Gastrocnemius medialis (tissue), 4 donors: ENCODE results near the gene ZNF775. TPM values are rescaled to one million over a fixed set of nuclear protein-coding genes. Genes with fewer than 3 reads are reported as not detected.

Experiments used
- ATAC-seq, 2 donors: fragments of 150-250 bp; one replicate each; pipeline ENCODE4 v1.9.1; 2016
- DNase-seq, 2 donors: peaks; one replicate each; pipeline ENCODE4 v3.0.0-alpha.2; 2019
- H3K27ac ChIP-seq, 4 donors: fragments of 200-600 bp; sonication (generic); 1 replicate in 1 of 4; 2 replicates in 3 of 4; pipeline ENCODE4 v1.5.1; 2016 to 2018; ENCODE audit warnings: mild to moderate bottlenecking in 2 of 4, moderate library complexity in 1 of 4
- H3K27me3 ChIP-seq, 3 donors: fragments of 200-600 bp; sonication (generic) in 2 of 3; 1 replicate in 1 of 3; 2 replicates in 2 of 3; pipeline versions ENCODE4 v1.5.1 to v1.6.0; 2016 to 2019; ENCODE audit warnings: mild to moderate bottlenecking in 1 of 3, moderate library complexity in 1 of 3
- H3K36me3 ChIP-seq, 2 donors: fragments of 200-600 bp; sonication (generic) in 1 of 2; one replicate each; pipeline ENCODE4 v1.5.1; 2017 to 2018
- H3K4me1 ChIP-seq, 2 donors: fragments of 200-600 bp; sonication (generic) in 1 of 2; one replicate each; pipeline ENCODE4 v1.5.1; 2016 to 2017; ENCODE audit warnings: mild to moderate bottlenecking in 2 of 2
- H3K4me3 ChIP-seq, 4 donors: fragments of 200-600 bp; sonication (generic) in 3 of 4; 1 replicate in 1 of 4; 2 replicates in 3 of 4; pipeline ENCODE4 v1.5.1; 2016 to 2019; ENCODE audit warnings: mild to moderate bottlenecking in 2 of 4
- H3K9me3 ChIP-seq, 3 donors: fragments of 200-600 bp; sonication (generic) in 2 of 3; 1 replicate in 1 of 3; 2 replicates in 2 of 3; pipeline ENCODE4 v1.5.1; 2016 to 2019
- CTCF ChIP-seq, 5 experiments: fragments of 450-650 bp in 3 of 5; fragments of 200-600 bp in 2 of 5; sonication (generic) in 2 of 5; IDR thresholded peaks in 4 of 5; conservative IDR thresholded peaks in 1 of 5; 1 replicate in 4 of 5; 2 replicates in 1 of 5; pipeline ENCODE4 v1.5.1; 2016 to 2019; ENCODE audit warnings: antibody characterized with exemption in 5 of 5, mild to moderate bottlenecking in 3 of 5, moderate library complexity in 3 of 5
- POLR2A ChIP-seq, 2 donors: fragments of 450-650 bp; IDR thresholded peaks; one replicate each; pipeline ENCODE4 v1.6.1; 2017; ENCODE audit warnings: antibody characterized with exemption in 2 of 2, mild to moderate bottlenecking in 2 of 2, moderate library complexity in 2 of 2
- in situ Hi-C, 4 donors: fragments of 200-750 bp; cut with MboI; loops; one replicate each; pipeline versions ENCODE4 v1.15.0 to v1.8.0; 2017; ENCODE audit warnings: low sequenced_read_pairs in 4 of 4
- intact Hi-C: fragments of 100-400 bp; cut with DNase I; formaldehyde crosslinking; loops from one replicate; pipeline ENCODE4 v1.15.1; 2023; ENCODE audit warnings: low total_unique reads
- total RNA-seq, 4 donors: library from RNA; depleted of rRNA; stranded (reverse); fragments of >200 nt; gene quantifications; one replicate each; pipeline versions ENCODE4 v1.1.0 to v1.2.3, GENCODE V29; 2016

The ZNF775 gene
- total RNA-seq, 4 donors from 2014 or later = 3.1 to 7.5 (median 3.3) TPM

GRCh38 chr7:150340024-150340749, 38.9 kb upstream of the ZNF775 start:
- in situ Hi-C loops = loop anchor here in 1 of 4 donors (10.0 kb wide), 1 partner anchor 55 kb away; no protein-coding TSS in a partner anchor
- TF ChIP-seq POLR2A (IDR thresholded peaks at IDR 0.05) (no peak), CTCF (IDR thresholded peaks at IDR 0.05 in 4 of 5, conservative IDR thresholded peaks at IDR 0.05 in 1 of 5) (no peak)
- ATAC-seq (peak in 1 of 2 donors; percentile 18), DNase-seq (no peak)
- Histone ChIP-seq H3K4me1 (peaks cover 5 to 11% of the 10 kb centered on the region in 2 donors), H3K36me3 (no peaks in the 10 kb centered on the region), H3K27ac (peak overlapping the region in 2 of 4 donors; percentile 2 to 31), H3K4me3 (peak overlapping the region; percentile 36 to 49 (median 42)), H3K9me3 (no peaks in the 10 kb centered on the region), H3K27me3 (peaks cover 13 to 54% (median 39%) of the 10 kb centered on the region in 3 donors)
- intact Hi-C loops = no loop called here

- TF ChIP-seq CTCF (IDR thresholded peaks at IDR 0.05 in 4 of 5, conservative IDR thresholded peaks at IDR 0.05 in 1 of 5) (no peak), POLR2A (IDR thresholded peaks at IDR 0.05) (no peak)
- ATAC-seq (no peak), DNase-seq (no peak)
- in situ Hi-C loops = loop anchor here in 1 of 4 donors (10.0 kb wide), 1 partner anchor 54 kb away; no protein-coding TSS in a partner anchor
- Histone ChIP-seq H3K36me3 (no peaks in the 10 kb centered on the region), H3K27me3 (peaks cover 13 to 54% (median 39%) of the 10 kb centered on the region in 3 donors), H3K4me1 (peaks cover 5 to 11% of the 10 kb centered on the region in 2 donors), H3K4me3 (peak overlapping the region; percentile 36 to 49 (median 42)), H3K9me3 (no peaks in the 10 kb centered on the region), H3K27ac (peak overlapping the region; percentile 2 to 60 (median 24))
- intact Hi-C loops = no loop called here
Observed at GRCh38 chr7:150340875-150341262, 38.3 kb upstream of the ZNF775 start.

GRCh38 chr7:150341263-150342120, 37.6 kb upstream of the ZNF775 start, which contains the start of gene RARRES2:
Gene RARRES2 (minus strand): TSS chr7:150341629. CDS start chr7:150340609, 1,020 bp downstream.
- no peak for TF ChIP-seq CTCF (IDR thresholded peaks at IDR 0.05 in 4 of 5, conservative IDR thresholded peaks at IDR 0.05 in 1 of 5)
- no peak for TF ChIP-seq POLR2A (IDR thresholded peaks at IDR 0.05)
- no peaks in the 10 kb centered on the region for H3K9me3 ChIP-seq
- no peak for DNase-seq
- peaks cover 13 to 54% (median 39%) of the 10 kb centered on the region in 3 donors for H3K27me3 ChIP-seq
- H3K27ac ChIP-seq = peak within 1 kb of the TSS; percentile 2 to 60 (median 24)
- H3K36me3 ChIP-seq = no peaks in the 10 kb centered on the region
- H3K4me1 ChIP-seq = peaks cover 5 to 11% of the 10 kb centered on the region in 2 donors
- peak within 1 kb of the TSS; percentile 36 to 49 (median 42) for H3K4me3 ChIP-seq
- ATAC-seq = no peak
- in situ Hi-C loops = loop anchor here in 1 of 4 donors (10.0 kb wide), 1 partner anchor 53 kb away; no protein-coding TSS in a partner anchor
- intact Hi-C loops = no loop called here

- intact Hi-C loops = no loop called here
- Histone ChIP-seq H3K4me3 (peak overlapping the region in 3 of 4 donors; percentile 36 to 49 (median 47)), H3K27ac (no peak overlapping the region), H3K27me3 (peaks cover 13 to 54% (median 39%) of the 10 kb centered on the region in 3 donors), H3K4me1 (peaks cover 5 to 11% of the 10 kb centered on the region in 2 donors), H3K36me3 (no peaks in the 10 kb centered on the region), H3K9me3 (no peaks in the 10 kb centered on the region)
- in situ Hi-C loops = loop anchor here in 1 of 4 donors (10.0 kb wide), 1 partner anchor 53 kb away; no protein-coding TSS in a partner anchor
- DNase-seq = no peak
- no peak for TF ChIP-seq POLR2A (IDR thresholded peaks at IDR 0.05)
- no peak for TF ChIP-seq CTCF (IDR thresholded peaks at IDR 0.05 in 4 of 5, conservative IDR thresholded peaks at IDR 0.05 in 1 of 5)
- ATAC-seq = no peak
Observed at GRCh38 chr7:150342121-150342408, 37.1 kb upstream of the ZNF775 start.
